K562 (cell line): ENCODE results near the gene HMGN1. TPM values are rescaled to one million over a fixed set of nuclear protein-coding genes. Genes with fewer than 3 reads are reported as not detected.

Source experiments
- BRF2 ChIP-seq: IDR thresholded peaks from 3 replicates; pipeline ENCODE4 v1.6.1; 2011; ENCODE audit warnings: borderline replicate concordance, mild to moderate bottlenecking; ENCODE audit not compliant: insufficient read length, insufficient read depth
- CBX8 ChIP-seq: fragments of 200-600 bp; sonication (generic); IDR thresholded peaks from 2 replicates; pipeline ENCODE4 v1.6.1; 2012; ENCODE audit warnings: borderline replicate concordance, mixed run types, low read depth, mild to moderate bottlenecking, moderate library complexity, mixed read lengths, low read length, control low read depth, inconsistent platforms; ENCODE audit not compliant: poor library complexity, severe bottlenecking; ENCODE audit errors: extremely low read depth
- E4F1 ChIP-seq: fragments of 250-450 bp; sonication (Bioruptor Pico); IDR thresholded peaks from 2 replicates; pipeline ENCODE4 v1.5.0; 2021; ENCODE audit warnings: mild to moderate bottlenecking, borderline replicate concordance
- EGR1 ChIP-seq: fragments of 450-650 bp; conservative IDR thresholded peaks from 2 replicates; pipeline ENCODE4 v1.6.1; 2017; ENCODE audit warnings: mild to moderate bottlenecking
- GATAD2A ChIP-seq: fragments of 450-650 bp; IDR thresholded peaks from 2 replicates; pipeline ENCODE4 v1.6.1; 2017
- HNRNPL ChIP-seq: fragments of 200-400 bp; formaldehyde crosslinking; IDR thresholded peaks from 2 replicates; pipeline ENCODE4 v1.6.1; 2017; ENCODE audit warnings: low read depth, mild to moderate bottlenecking, low read length
- HNRNPUL1 ChIP-seq: fragments of 200-400 bp; formaldehyde crosslinking; IDR thresholded peaks from 2 replicates; pipeline ENCODE4 v1.6.1; 2017; ENCODE audit warnings: low read length
- KAT7 ChIP-seq: sonication (generic); formaldehyde crosslinking; IDR thresholded peaks from 2 replicates; pipeline ENCODE4 v1.8.0; 2022; ENCODE audit warnings: missing genetic modification reagents, mild to moderate bottlenecking, borderline replicate concordance
- KAT8 ChIP-seq: fragments of 450-650 bp; IDR thresholded peaks from 2 replicates; pipeline ENCODE4 v1.6.1; 2016; ENCODE audit warnings: low read depth, mild to moderate bottlenecking
- MECOM ChIP-seq: fragments of 250-450 bp; sonication (Bioruptor Pico); IDR thresholded peaks from 2 replicates; pipeline ENCODE4 v1.8.0; 2022; ENCODE audit warnings: inconsistent platforms
- NKRF ChIP-seq: fragments of 450-650 bp; IDR thresholded peaks from 2 replicates; pipeline ENCODE4 v1.6.1; 2016; ENCODE audit warnings: borderline replicate concordance
- RFX5 ChIP-seq: IDR thresholded peaks from 2 replicates; pipeline ENCODE4 v1.6.1; 2011; ENCODE audit warnings: low read depth, mild to moderate bottlenecking, improper control_type of control experiment, low read length
- TBL1XR1 ChIP-seq, 2 experiments: IDR thresholded peaks; 2 replicates each; pipeline ENCODE4 v1.6.1; 2012; ENCODE audit warnings: improper control_type of control experiment in 2 of 2, low read length in 2 of 2, mild to moderate bottlenecking in 1 of 2
- ZNF347 ChIP-seq: fragments of 450-650 bp; formaldehyde crosslinking; IDR thresholded peaks from 2 replicates; pipeline ENCODE4 v1.4.0; 2020; ENCODE audit warnings: low read depth, mild to moderate bottlenecking, moderate library complexity
- polyA plus RNA-seq, 8 experiments: library from polyadenylated mRNA; depleted of rRNA in 4 of 8; stranded (reverse) in 5 of 8; unstranded in 3 of 8; fragments of >200 nt; fragmentation: Nextera tagmentation in 2 of 8; fragmentation: Illumina TruSeq in 1 of 8; extraction: Ambion mirVana in 2 of 8; extraction: Trizol in 1 of 8; gene quantifications; 2 replicates each; pipeline versions ENCODE4 v1.2.1 to v1.2.3, GENCODE V29; 2011 to 2014; ENCODE audit warnings: inconsistent platforms in 1 of 8, missing spikeins in 1 of 8
- total RNA-seq, 7 experiments: library from RNA; depleted of rRNA in 6 of 7; stranded (reverse); fragments of >200 nt in 6 of 7; fragmentation: Illumina TruSeq in 2 of 7; extraction: Trizol in 2 of 7; gene quantifications; 2 replicates each; pipeline versions ENCODE4 v1.2.1 to v1.2.3, GENCODE V29; 2011 to 2021; ENCODE audit warnings: low replicate concordance in 1 of 7
- TF ChIP-seq, protein P1 (sequence below), 2 experiments: fragments of 450-650 bp; conservative IDR thresholded peaks; 2 replicates each; pipeline ENCODE4 v1.6.1; 2017; ENCODE audit warnings: mild to moderate bottlenecking in 2 of 2, moderate library complexity in 2 of 2
- TF ChIP-seq, protein P2 (sequence below): sonication (generic); formaldehyde crosslinking; IDR thresholded peaks from 2 replicates; pipeline ENCODE4 v1.8.0; 2022; ENCODE audit warnings: mild to moderate bottlenecking, missing genetic modification reagents
- TF ChIP-seq, protein P3 (sequence below): fragments of 250-450 bp; sonication (Bioruptor Pico); IDR thresholded peaks from 2 replicates; pipeline ENCODE4 v1.8.0; 2021; ENCODE audit warnings: borderline replicate concordance, mild to moderate bottlenecking, moderate library complexity; ENCODE audit not compliant: poor library complexity, severe bottlenecking

HMGN1 gene
- total and polyA plus RNA-seq, 9 of the 15 experiments (the other 6 are each of a cell fraction or from before 2014, with no cell fraction given) = 124 to 626 (median 498) TPM

DNA sequence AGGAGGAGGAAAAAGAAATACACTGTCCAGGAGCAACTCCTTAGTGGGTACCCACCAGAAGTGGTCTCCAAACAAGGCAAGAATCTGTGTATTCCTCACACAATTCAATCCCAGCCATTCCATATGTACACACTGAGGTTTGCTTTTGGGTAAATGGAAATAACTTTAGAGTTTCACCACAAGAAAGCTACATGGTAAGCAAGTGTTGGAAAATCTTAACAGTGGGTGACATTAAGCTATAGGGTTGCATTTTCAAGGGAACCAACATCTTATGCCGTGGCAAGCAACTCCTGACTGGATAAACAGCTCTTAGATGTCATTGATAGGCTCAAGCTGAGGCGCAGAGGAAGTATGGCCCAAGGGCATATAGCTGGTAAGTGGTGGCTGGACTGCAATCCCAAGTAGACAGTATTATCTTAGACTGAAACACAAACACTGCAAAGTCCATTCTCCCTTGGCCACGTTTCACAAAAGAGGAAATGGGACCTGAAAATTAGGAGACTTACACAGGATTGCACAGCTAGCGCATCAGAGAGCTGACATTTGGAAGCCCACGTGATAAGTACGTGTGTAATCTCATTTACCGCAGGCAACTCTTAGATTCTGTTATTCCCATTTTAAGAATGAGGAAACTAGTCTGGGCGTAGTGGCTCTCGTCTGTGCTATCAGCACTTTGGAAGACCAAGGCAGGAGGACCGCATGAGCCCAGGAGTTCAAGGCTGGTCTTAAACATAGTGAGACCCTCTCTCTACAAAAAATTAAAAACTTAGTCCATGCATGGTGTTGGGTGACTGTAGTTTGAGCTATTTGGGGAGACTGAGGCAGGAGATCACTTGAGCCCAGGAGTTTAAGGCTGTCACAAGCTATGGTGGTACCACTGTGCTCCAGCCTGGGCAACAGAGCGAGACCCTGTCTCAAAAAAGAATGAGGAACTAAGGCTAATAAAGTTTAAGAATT is 31.5 kb downstream of the HMGN1 start (continued):
- TF ChIP-seq ZNF347 (CRISPR knock-in tag) (no peak), BRF2 (no peak), CBX8 (no peak), KAT8 (no peak), HNRNPL (no peak), HNRNPUL1 (no peak), MECOM (CRISPR knock-in tag) (peak; percentile 49; the same call in 1 of the 2 replicates), KAT7 (CRISPR knock-in tag) (no peak), TBL1XR1 (IDR thresholded peaks at IDR 0.05; ENCODE audit: low read length in 2 of 2) (peak in 1 of 2 experiments; percentile 54; a peak in 1 of 4 replicates), NKRF (no peak), E4F1 (CRISPR knock-in tag) (no peak), EGR1 (no peak), RFX5 (no peak), GATAD2A (no peak)
- TF ChIP-seq, protein P1, sequence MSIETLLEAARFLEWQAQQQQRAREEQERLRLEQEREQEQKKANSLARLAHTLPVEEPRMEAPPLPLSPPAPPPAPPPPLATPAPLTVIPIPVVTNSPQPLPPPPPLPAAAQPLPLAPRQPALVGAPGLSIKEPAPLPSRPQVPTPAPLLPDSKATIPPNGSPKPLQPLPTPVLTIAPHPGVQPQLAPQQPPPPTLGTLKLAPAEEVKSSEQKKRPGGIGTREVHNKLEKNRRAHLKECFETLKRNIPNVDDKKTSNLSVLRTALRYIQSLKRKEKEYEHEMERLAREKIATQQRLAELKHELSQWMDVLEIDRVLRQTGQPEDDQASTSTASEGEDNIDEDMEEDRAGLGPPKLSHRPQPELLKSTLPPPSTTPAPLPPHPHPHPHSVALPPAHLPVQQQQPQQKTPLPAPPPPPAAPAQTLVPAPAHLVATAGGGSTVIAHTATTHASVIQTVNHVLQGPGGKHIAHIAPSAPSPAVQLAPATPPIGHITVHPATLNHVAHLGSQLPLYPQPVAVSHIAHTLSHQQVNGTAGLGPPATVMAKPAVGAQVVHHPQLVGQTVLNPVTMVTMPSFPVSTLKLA (conservative IDR thresholded peaks at IDR 0.05) = peak; percentile 60 to 67; a peak in 3 of 4 replicates
- TF ChIP-seq, protein P2, sequence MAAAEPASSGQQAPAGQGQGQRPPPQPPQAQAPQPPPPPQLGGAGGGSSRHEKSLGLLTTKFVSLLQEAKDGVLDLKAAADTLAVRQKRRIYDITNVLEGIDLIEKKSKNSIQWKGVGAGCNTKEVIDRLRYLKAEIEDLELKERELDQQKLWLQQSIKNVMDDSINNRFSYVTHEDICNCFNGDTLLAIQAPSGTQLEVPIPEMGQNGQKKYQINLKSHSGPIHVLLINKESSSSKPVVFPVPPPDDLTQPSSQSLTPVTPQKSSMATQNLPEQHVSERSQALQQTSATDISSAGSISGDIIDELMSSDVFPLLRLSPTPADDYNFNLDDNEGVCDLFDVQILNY (CRISPR knock-in tag) = no peak
- TF ChIP-seq, protein P3, sequence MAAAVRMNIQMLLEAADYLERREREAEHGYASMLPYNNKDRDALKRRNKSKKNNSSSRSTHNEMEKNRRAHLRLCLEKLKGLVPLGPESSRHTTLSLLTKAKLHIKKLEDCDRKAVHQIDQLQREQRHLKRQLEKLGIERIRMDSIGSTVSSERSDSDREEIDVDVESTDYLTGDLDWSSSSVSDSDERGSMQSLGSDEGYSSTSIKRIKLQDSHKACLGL = no peak
